ENCODE measurements around the gene TFF1.

GRCh38 chr21:42383331-42383730 lies 17.0 kb upstream of the TFF1 start:
- no peak for TF ChIP-seq CTCF (IDR thresholded peaks at IDR 0.05; ENCODE audit: low read length)
- no peak for TF ChIP-seq EZH2 (optimal IDR thresholded peaks at IDR 0.05; ENCODE audit: low read depth, low read length)
- no peak for TF ChIP-seq EZH2phosphoT487 (IDR thresholded peaks at IDR 0.05; ENCODE audit: low read length)
